ENCODE results near the gene PHB1.

- no peak for TF ChIP-seq TCF12 (IDR thresholded peaks at IDR 0.05; ENCODE audit: low read depth)
- TF ChIP-seq TAF1 (IDR thresholded peaks at IDR 0.05; ENCODE audit: low read depth): no peak
- no peak for TF ChIP-seq CREB1 (IDR thresholded peaks at IDR 0.05; ENCODE audit: low read depth)
- TF ChIP-seq REST (IDR thresholded peaks at IDR 0.05; ENCODE audit: low read depth): no peak
- TF ChIP-seq ZBTB7A (IDR thresholded peaks at IDR 0.05; ENCODE audit: low read depth): no peak
- no peak for TF ChIP-seq YY1 (IDR thresholded peaks at IDR 0.05; ENCODE audit: low read depth)
Observed at GRCh38 chr17:49393491-49394255, 21.0 kb downstream of the PHB1 start.

Data from Ishikawa (cell line).